Stomach (tissue), 4 donors: ENCODE results near the gene ZNF554.

Experiments
- CTCF ChIP-seq, 7 experiments: fragments of 450-650 bp in 4 of 7; fragments of 200-600 bp in 3 of 7; sonication (generic) in 3 of 7; IDR thresholded peaks; one replicate each; pipeline ENCODE4 v1.5.1; 2016 to 2019; ENCODE audit warnings: antibody characterized with exemption in 7 of 7, control low read depth in 2 of 7, mild to moderate bottlenecking in 1 of 7
- EP300 ChIP-seq: sonication (generic); formaldehyde crosslinking; IDR thresholded peaks from one replicate; pipeline ENCODE4 v1.6.1; 2017; ENCODE audit warnings: antibody characterized with exemption
- POLR2A ChIP-seq, 4 donors: fragments of 450-650 bp; IDR thresholded peaks; one replicate each; pipeline ENCODE4 v1.6.1; 2016; ENCODE audit warnings: antibody characterized with exemption in 4 of 4, control low read depth in 2 of 4, mild to moderate bottlenecking in 1 of 4, moderate library complexity in 1 of 4
- POLR2AphosphoS5 ChIP-seq, 3 donors: sonication (generic); formaldehyde crosslinking; IDR thresholded peaks; one replicate each; pipeline ENCODE4 v1.6.1; 2016; ENCODE audit warnings: antibody characterized with exemption in 3 of 3

- TF ChIP-seq CTCF (IDR thresholded peaks at IDR 0.05): no peak
- no peak for TF ChIP-seq EP300
- TF ChIP-seq POLR2A (IDR thresholded peaks at IDR 0.05): no peak
- TF ChIP-seq POLR2AphosphoS5 (IDR thresholded peaks at IDR 0.05): no peak
Observed at GRCh38 chr19:2796659-2797266, 22.9 kb upstream of the ZNF554 start.
